Lower lobe of right lung (tissue), 2 donors: ENCODE data around the gene FAAP100. TPM values are rescaled to one million over a fixed set of nuclear protein-coding genes. Genes with fewer than 3 reads are reported as not detected.
A peak's percentile ranks its signal among the peaks of the same experiment; 100 is the strongest.

Source experiments
- ATAC-seq, 2 donors: fragments of 200-7000 bp; cut with Tn5 transposase; one replicate each; pipeline ENCODE4 v1.9.1; 2020 to 2022; ENCODE audit warnings: mild to moderate bottlenecking in 2 of 2, moderate library complexity in 2 of 2
- DNase-seq: peaks from one replicate; pipeline ENCODE4 v3.0.0-alpha.2; 2020
- H3K27ac ChIP-seq: fragments of 200-600 bp; one replicate; pipeline ENCODE4 v1.8.0; 2022
- H3K27me3 ChIP-seq: fragments of 200-600 bp; one replicate; pipeline ENCODE4 v1.8.0; 2022; ENCODE audit warnings: low read depth
- H3K36me3 ChIP-seq: fragments of 200-600 bp; one replicate; pipeline ENCODE4 v1.8.0; 2022; ENCODE audit warnings: mild to moderate bottlenecking
- H3K4me1 ChIP-seq: fragments of 200-600 bp; one replicate; pipeline ENCODE4 v1.8.0; 2022
- H3K4me3 ChIP-seq: fragments of 200-600 bp; one replicate; pipeline ENCODE4 v1.8.0; 2022; ENCODE audit warnings: mild to moderate bottlenecking
- H3K9me3 ChIP-seq: fragments of 200-600 bp; one replicate; pipeline ENCODE4 v1.8.0; 2022
- intact Hi-C: fragments of 100-400 bp; cut with DNase I; formaldehyde crosslinking; loops from one replicate; pipeline ENCODE4 v1.11.0; 2022
- total RNA-seq: library from RNA; stranded (reverse); fragmentation: NEBNext Ultra II Directional; extraction: Animal tissue kit (Norgen Biotek cat#: 25700); gene quantifications from one replicate; pipeline ENCODE4 v1.2.1, GENCODE V29; 2021
- TF ChIP-seq, protein P1 (sequence below): fragments of 200-600 bp; IDR thresholded peaks from one replicate; pipeline ENCODE4 v1.8.0; 2022; ENCODE audit warnings: antibody characterized with exemption, mild to moderate bottlenecking
- donor health status: DM: no; HTN: yes; CAD: no; lungs with severe emphysema.

The FAAP100 gene
- total RNA-seq, 1 donor from 2014 or later, result 26.0 TPM

DNA sequence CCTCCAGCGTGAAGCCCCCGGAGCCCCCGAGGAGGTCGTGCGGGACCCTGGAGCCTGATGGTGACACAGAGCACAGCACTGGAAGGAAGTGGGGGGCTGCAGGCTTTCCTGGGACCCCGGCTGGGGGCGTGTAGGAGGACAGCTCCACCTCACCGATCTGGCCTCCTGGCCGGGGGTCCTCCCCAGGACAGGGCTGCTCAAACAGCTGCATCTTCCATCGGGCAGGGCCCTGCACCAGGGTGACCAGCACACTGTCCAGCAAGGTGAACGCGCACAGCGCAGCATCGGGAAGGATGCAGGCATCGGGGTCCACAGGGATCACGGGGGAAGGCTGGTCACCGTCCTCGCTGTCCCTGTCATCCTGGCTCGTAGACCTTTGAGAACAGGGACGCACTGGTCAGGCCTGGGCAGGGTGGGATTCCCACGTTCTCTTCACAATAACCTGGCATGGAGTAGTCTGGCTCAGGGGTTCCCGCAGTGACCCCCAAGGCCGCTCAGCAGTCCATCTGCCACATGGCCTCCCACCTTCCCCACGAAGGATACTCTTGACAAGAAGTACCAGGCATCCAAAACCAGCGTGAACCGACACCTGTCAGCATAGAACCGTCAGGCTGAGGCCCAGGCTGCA lies 1.2 kb downstream of the FAAP100 start:
- Histone ChIP-seq H3K36me3 (peaks cover 43% of the 10 kb centered on the region), H3K4me1 (peaks cover 28% of the 10 kb centered on the region), H3K4me3 (peak overlapping the region; percentile 100), H3K9me3 (no peaks in the 10 kb centered on the region), H3K27me3 (no peaks in the 10 kb centered on the region), H3K27ac (no peak overlapping the region)
- intact Hi-C loops, result no loop called here
- TF ChIP-seq, protein P1, sequence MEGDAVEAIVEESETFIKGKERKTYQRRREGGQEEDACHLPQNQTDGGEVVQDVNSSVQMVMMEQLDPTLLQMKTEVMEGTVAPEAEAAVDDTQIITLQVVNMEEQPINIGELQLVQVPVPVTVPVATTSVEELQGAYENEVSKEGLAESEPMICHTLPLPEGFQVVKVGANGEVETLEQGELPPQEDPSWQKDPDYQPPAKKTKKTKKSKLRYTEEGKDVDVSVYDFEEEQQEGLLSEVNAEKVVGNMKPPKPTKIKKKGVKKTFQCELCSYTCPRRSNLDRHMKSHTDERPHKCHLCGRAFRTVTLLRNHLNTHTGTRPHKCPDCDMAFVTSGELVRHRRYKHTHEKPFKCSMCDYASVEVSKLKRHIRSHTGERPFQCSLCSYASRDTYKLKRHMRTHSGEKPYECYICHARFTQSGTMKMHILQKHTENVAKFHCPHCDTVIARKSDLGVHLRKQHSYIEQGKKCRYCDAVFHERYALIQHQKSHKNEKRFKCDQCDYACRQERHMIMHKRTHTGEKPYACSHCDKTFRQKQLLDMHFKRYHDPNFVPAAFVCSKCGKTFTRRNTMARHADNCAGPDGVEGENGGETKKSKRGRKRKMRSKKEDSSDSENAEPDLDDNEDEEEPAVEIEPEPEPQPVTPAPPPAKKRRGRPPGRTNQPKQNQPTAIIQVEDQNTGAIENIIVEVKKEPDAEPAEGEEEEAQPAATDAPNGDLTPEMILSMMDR, result no peak
- DNase-seq (no peak), ATAC-seq (no peak)

DNA sequence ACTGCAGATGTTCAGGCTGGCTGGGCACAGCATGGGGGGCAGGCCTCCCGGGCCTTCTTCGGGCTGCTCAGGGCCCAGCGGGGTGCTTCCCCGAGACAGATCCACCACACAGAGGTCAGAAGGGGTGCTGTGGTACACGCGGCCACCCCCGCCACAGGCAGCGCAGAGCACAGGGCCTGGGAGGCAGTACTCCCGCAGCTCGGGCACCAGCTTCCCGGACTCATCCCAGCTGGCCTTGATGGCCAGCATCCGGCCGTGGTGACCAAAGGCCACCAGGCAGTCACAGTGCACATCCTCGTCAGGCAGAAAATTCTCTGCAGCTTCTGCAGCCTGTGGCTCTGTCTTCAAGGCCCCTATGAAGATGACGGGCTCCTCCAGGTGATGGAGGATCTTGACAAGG lies 1.9 kb downstream of the FAAP100 start:
- Histone ChIP-seq H3K27me3 (no peaks in the 10 kb centered on the region), H3K9me3 (no peaks in the 10 kb centered on the region), H3K4me3 (no peak overlapping the region), H3K4me1 (peaks cover 28% of the 10 kb centered on the region), H3K27ac (no peak overlapping the region), H3K36me3 (peaks cover 49% of the 10 kb centered on the region)
- TF ChIP-seq, protein P1, result no peak
- ATAC-seq (no peak), DNase-seq (no peak)
- intact Hi-C loops, result no loop called here

DNA sequence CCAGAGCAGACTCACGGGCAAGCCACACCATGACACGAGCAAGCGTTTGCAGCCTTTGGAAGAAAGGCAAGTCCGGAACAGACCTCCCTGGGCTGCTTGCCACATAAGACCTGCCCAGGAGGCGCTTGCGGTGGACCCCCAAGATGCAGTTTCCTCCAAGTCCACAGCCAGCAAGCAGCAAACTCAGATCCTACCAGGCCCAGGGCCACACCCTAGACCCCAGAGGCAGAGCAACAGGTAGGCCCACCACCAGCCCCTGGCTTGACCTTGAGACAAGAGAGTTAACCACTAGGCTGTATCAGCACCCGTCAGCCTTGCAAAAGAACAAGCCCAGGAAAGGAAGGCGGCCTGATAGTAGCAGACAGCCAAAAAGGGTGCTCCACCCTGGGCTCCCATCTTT lies 2.3 kb downstream of the FAAP100 start:
- Histone ChIP-seq H3K4me3 (no peak overlapping the region), H3K36me3 (peaks cover 54% of the 10 kb centered on the region), H3K27me3 (no peaks in the 10 kb centered on the region), H3K9me3 (no peaks in the 10 kb centered on the region), H3K27ac (no peak overlapping the region), H3K4me1 (peaks cover 28% of the 10 kb centered on the region)
- DNase-seq (no peak), ATAC-seq (no peak)
- TF ChIP-seq, protein P1, result no peak
- intact Hi-C loops, result no loop called here

DNA sequence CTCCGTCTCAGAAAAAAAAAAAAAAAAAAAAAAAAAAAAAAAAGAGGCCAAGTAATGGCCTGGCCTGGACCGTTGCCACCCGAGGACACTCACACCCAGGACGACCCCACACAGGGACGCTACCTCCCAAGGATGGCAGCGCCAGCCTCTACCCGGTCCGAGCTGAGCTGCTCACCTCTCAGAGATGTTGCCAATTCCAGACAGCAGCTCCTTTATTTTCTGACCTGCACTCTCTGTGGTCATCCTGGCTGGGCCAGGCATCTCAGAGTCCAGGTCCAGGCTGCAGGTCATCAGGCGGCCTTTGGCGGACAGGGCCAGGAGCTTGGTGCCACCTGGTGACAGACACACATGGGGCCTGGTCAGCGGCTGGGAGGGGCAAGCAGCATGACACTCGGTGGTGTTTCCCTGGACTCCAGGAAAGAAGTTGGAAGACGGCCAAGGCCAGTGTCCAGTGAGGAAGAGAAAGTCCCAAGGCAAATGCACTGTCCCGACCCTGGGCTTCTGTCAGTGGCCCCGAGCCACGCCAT lies 3.1 kb downstream of the FAAP100 start:
- Histone ChIP-seq H3K4me1 (peaks cover 26% of the 10 kb centered on the region), H3K27ac (no peak overlapping the region), H3K27me3 (no peaks in the 10 kb centered on the region), H3K36me3 (peaks cover 61% of the 10 kb centered on the region), H3K4me3 (no peak overlapping the region), H3K9me3 (no peaks in the 10 kb centered on the region)
- DNase-seq, result no peak
- ATAC-seq, result no peak
- intact Hi-C loops, result no loop called here
- TF ChIP-seq, protein P1, result no peak

DNA sequence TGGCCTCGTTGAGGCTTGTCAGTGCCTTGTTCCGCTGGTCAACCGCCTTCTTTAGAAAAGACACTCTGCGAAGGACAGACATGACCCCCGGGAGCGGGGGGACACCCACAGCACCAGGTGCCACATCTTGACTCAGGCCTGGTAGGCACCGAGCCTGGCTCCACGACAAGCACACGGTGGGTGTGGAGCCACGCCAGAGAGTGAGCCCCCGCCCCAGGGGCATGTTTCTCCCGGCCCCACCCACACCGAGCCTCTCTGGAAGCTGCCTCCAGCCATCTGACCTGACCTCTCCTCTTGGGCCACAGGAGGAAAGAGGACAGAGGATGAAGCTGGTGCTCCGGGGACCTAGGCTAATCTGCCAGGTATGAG lies 4.6 kb downstream of the FAAP100 start:
- no peak overlapping the region for H3K27ac ChIP-seq
- H3K4me3 ChIP-seq, result no peak overlapping the region
- DNase-seq (no peak), ATAC-seq (no peak)
- TF ChIP-seq, protein P1, result no peak
- no peaks in the 10 kb centered on the region for H3K27me3 ChIP-seq
- H3K36me3 ChIP-seq, result peaks cover 75% of the 10 kb centered on the region
- no peaks in the 10 kb centered on the region for H3K9me3 ChIP-seq
- intact Hi-C loops, result no loop called here
- H3K4me1 ChIP-seq, result peaks cover 13% of the 10 kb centered on the region
